SK-N-SH (cell line): Measurements from ENCODE around the gene MPZL1. TPM values are rescaled to one million over a fixed set of nuclear protein-coding genes. Genes with fewer than 3 reads are reported as not detected.

Experiments
- CTCF ChIA-PET: fragments of 300-600, 350-600 bp; formaldehyde crosslinking; extraction: SDS; loops from one replicate; lab custom pipeline; 2021; lab: Yijun Ruan, JAX
- POLR2A ChIA-PET: fragments of 350-600 bp; sonication (Branson Sonifier 250); formaldehyde crosslinking; extraction: SDS; loops from one replicate; lab custom pipeline; 2020; ENCODE audit warnings: antibody characterized with exemption, inconsistent platforms; lab: Yijun Ruan, JAX
- DNase-seq: peaks from one replicate; pipeline ENCODE4 v3.0.0; 2012
- H2AFZ ChIP-seq: fragments of 200-600 bp; sonication (generic); 2 replicates; pipeline ENCODE4 v1.8.1; 2016; ENCODE audit warnings: antibody characterized with exemption, mild to moderate bottlenecking, low read depth
- H3F3A ChIP-seq: fragments of 200-600 bp; sonication (generic); replicated peaks from 2 replicates; pipeline ENCODE3; 2016; ENCODE audit warnings: antibody characterized with exemption, mild to moderate bottlenecking; ENCODE audit not compliant: insufficient read depth
- H3K27ac ChIP-seq, 2 experiments: fragments of 200-500 bp in 1 of 2; fragments of 200-600 bp in 1 of 2; sonication (Bioruptor generic) in 1 of 2; sonication (generic), shearing (Covaris generic) in 1 of 2; 2 replicates each; pipeline versions ENCODE4 v1.5.1 to v1.6.1; 2014 to 2016; ENCODE audit warnings: low read depth in 2 of 2, inconsistent platforms in 1 of 2, low read length in 1 of 2, mild to moderate bottlenecking in 1 of 2, mixed read lengths in 1 of 2
- H3K27me3 ChIP-seq: fragments of 200-600 bp; sonication (generic), shearing (Covaris generic); 2 replicates; pipeline ENCODE4 v1.6.1; 2016; ENCODE audit warnings: mixed run types; ENCODE audit not compliant: insufficient read depth
- H3K36me3 ChIP-seq, 2 experiments: fragments of 200-500 bp in 1 of 2; fragments of 200-600 bp in 1 of 2; sonication (Bioruptor generic) in 1 of 2; sonication (generic) in 1 of 2; replicated peaks in 1 of 2; 2 replicates each; pipeline versions ENCODE3 to v1.5.1; 2014 to 2016; ENCODE audit warnings: low read length in 1 of 2, mild to moderate bottlenecking in 1 of 2; ENCODE audit not compliant: insufficient read depth in 2 of 2, control insufficient read depth in 1 of 2
- H3K4me1 ChIP-seq, 2 experiments: fragments of 200-500 bp in 1 of 2; fragments of 200-600 bp in 1 of 2; sonication (Bioruptor generic) in 1 of 2; sonication (generic), shearing (Covaris generic) in 1 of 2; 2 replicates each; pipeline versions ENCODE4 v1.5.1 to v1.6.1; 2014 to 2016; ENCODE audit warnings: low read depth in 1 of 2, low read length in 1 of 2, mixed run types in 1 of 2; ENCODE audit not compliant: insufficient read depth in 2 of 2, control insufficient read depth in 1 of 2
- H3K4me2 ChIP-seq: fragments of 200-600 bp; sonication (generic), shearing (Covaris generic); 2 replicates; pipeline ENCODE4 v1.6.1; 2017; ENCODE audit warnings: mixed run types
- H3K4me3 ChIP-seq, 2 experiments: fragments of 200-500 bp in 1 of 2; fragments of 200-600 bp in 1 of 2; sonication (Bioruptor generic) in 1 of 2; sonication (generic), shearing (Covaris generic) in 1 of 2; 2 replicates each; pipeline versions ENCODE4 v1.5.1 to v1.8.1; 2014 to 2016; ENCODE audit warnings: low read depth in 2 of 2, inconsistent platforms in 1 of 2, low read length in 1 of 2, mild to moderate bottlenecking in 1 of 2, mixed read lengths in 1 of 2, moderate library complexity in 1 of 2
- H3K79me2 ChIP-seq: fragments of 200-600 bp; sonication (generic); 2 replicates; pipeline ENCODE4 v1.8.1; 2017; ENCODE audit warnings: mild to moderate bottlenecking; ENCODE audit not compliant: insufficient read depth
- H3K9ac ChIP-seq: fragments of 200-600 bp; sonication (generic); 2 replicates; pipeline ENCODE4 v1.6.1; 2017; ENCODE audit warnings: mixed run types
- H3K9me2 ChIP-seq: fragments of 200-600 bp; sonication (generic); 2 replicates; pipeline ENCODE4 v1.6.1; 2017; ENCODE audit warnings: mixed run types
- H3K9me3 ChIP-seq: fragments of 200-600 bp; sonication (generic); 2 replicates; pipeline ENCODE4 v1.6.1; 2017; ENCODE audit warnings: mixed run types, mild to moderate bottlenecking, moderate library complexity
- H4K20me1 ChIP-seq: fragments of 200-600 bp; sonication (generic); 2 replicates; pipeline ENCODE4 v1.6.1; 2017; ENCODE audit warnings: mild to moderate bottlenecking, mixed run types; ENCODE audit not compliant: insufficient read depth
- CHD2 ChIP-seq: fragments of 150-350 bp; IDR thresholded peaks from 2 replicates; pipeline ENCODE4 v1.6.1; 2018; ENCODE audit warnings: low read length; ENCODE audit not compliant: partially characterized antibody
- EZH2phosphoT487 ChIP-seq: fragments of 200-600 bp; sonication (generic); IDR thresholded peaks from 2 replicates; pipeline ENCODE4 v1.6.1; 2017; ENCODE audit warnings: low read depth, mixed run types, mild to moderate bottlenecking, antibody characterized with exemption, moderate library complexity, borderline replicate concordance
- FOSL2 ChIP-seq: IDR thresholded peaks from 2 replicates; pipeline ENCODE4 v1.4.0; 2012; ENCODE audit warnings: low read depth, mild to moderate bottlenecking, moderate library complexity, borderline replicate concordance
- GABPA ChIP-seq: IDR thresholded peaks from 2 replicates; pipeline ENCODE4 v1.4.0; 2012; ENCODE audit warnings: low read depth, mild to moderate bottlenecking
- IRF3 ChIP-seq: fragments of 150-350 bp; IDR thresholded peaks from 2 replicates; pipeline ENCODE4 v1.6.1; 2016; ENCODE audit warnings: mild to moderate bottlenecking, low read depth, low read length
- MAX ChIP-seq: IDR thresholded peaks from 2 replicates; pipeline ENCODE4 v1.4.0; 2012; ENCODE audit warnings: low read depth
- MXI1 ChIP-seq: IDR thresholded peaks from 2 replicates; pipeline ENCODE4 v1.6.1; 2012; ENCODE audit warnings: mild to moderate bottlenecking, low read depth, low read length, improper control_type of control experiment
- NFIC ChIP-seq: IDR thresholded peaks from 2 replicates; pipeline ENCODE4 v1.4.0; 2012; ENCODE audit warnings: borderline replicate concordance
- POLR2AphosphoS5 ChIP-seq: IDR thresholded peaks from 2 replicates; pipeline ENCODE4 v1.6.1; 2012; ENCODE audit warnings: low read depth, low read length
- RCOR1 ChIP-seq: fragments of 150-350 bp; IDR thresholded peaks from 2 replicates; pipeline ENCODE4 v1.6.1; 2017; ENCODE audit warnings: antibody characterized with exemption, low read length
- RFX5 ChIP-seq: IDR thresholded peaks from 2 replicates; pipeline ENCODE4 v1.6.1; 2012; ENCODE audit warnings: mild to moderate bottlenecking, improper control_type of control experiment, low read length
- SIN3A ChIP-seq: IDR thresholded peaks from 2 replicates; pipeline ENCODE4 v1.6.1; 2012; ENCODE audit warnings: low read depth, mild to moderate bottlenecking, low read length, moderate library complexity, borderline replicate concordance
- TAF1 ChIP-seq: IDR thresholded peaks from 2 replicates; pipeline ENCODE4 v1.6.1; 2012; ENCODE audit warnings: low read depth, mild to moderate bottlenecking, low read length, moderate library complexity, borderline replicate concordance
- TCF12 ChIP-seq: IDR thresholded peaks from 2 replicates; pipeline ENCODE4 v1.4.0; 2012
- TEAD4 ChIP-seq: IDR thresholded peaks from 2 replicates; pipeline ENCODE4 v1.4.0; 2012; ENCODE audit warnings: mild to moderate bottlenecking, borderline replicate concordance; ENCODE audit not compliant: insufficient read depth
- USF2 ChIP-seq: fragments of 150-350 bp; IDR thresholded peaks from 2 replicates; pipeline ENCODE4 v1.6.1; 2017; ENCODE audit warnings: antibody characterized with exemption, low read length, low read depth, borderline replicate concordance
- YY1 ChIP-seq: IDR thresholded peaks from 2 replicates; pipeline ENCODE4 v1.4.0; 2012; ENCODE audit warnings: low read depth, mild to moderate bottlenecking
- ZBTB33 ChIP-seq: IDR thresholded peaks from 2 replicates; pipeline ENCODE4 v1.4.0; 2012; ENCODE audit warnings: low read depth, borderline replicate concordance
- WGBS: methylation state at CpG from one replicate; pipeline ENCODE4 v1.1.6; 2017; ENCODE audit warnings: low lambda C conversion rate; 5-methylcytosine and 5-hydroxymethylcytosine counted together
- polyA plus RNA-seq, 3 experiments: library from polyadenylated mRNA; depleted of rRNA; stranded (reverse); fragments of >200 nt; gene quantifications; 2 replicates each; pipeline ENCODE4 v1.2.3, GENCODE V29; 2012
- TF ChIP-seq, protein P1 (sequence below): fragments of 200-600 bp; sonication (generic); IDR thresholded peaks from 2 replicates; pipeline ENCODE4 v1.6.1; 2017; ENCODE audit warnings: antibody characterized with exemption, mild to moderate bottlenecking, moderate library complexity

The MPZL1 gene
- polyA plus RNA-seq, 1 of the 3 experiments (the other 2 are of a cell fraction): 27.3 TPM

- POLR2A ChIA-PET: interaction anchor here (0.5 kb wide), 1 partner anchor 22 kb away, joined by 3 read pairs; no protein-coding TSS in a partner anchor
- Histone ChIP-seq H3K36me3 (peaks cover 56 to 57% of the 10 kb centered on the region in 2 experiments), H3K9ac (no peak overlapping the region)
These were observed 52.9 kb downstream of the MPZL1 start for GRCh38 chr1:167774710-167775109.

DNA sequence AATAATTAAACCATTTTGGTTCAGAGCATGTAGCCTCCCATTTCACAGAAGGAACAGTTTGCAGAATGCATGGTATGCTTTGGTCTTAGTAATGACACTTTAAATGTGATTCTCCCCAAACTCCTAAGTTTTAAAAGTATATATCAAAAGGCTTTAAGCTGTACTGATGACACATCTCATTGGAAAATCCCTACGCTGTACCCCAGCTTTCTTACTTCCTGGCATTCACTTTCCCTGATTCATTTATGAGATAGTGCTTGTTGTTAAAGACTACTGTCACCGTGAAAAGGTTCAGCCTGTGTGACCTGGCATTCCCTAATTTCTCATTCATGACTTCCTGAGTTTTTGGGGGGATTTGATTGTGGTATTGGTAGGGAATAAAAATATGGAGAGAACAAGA, 53.4 kb downstream of the MPZL1 start:
- H3K4me3 ChIP-seq: no peak overlapping the region
- no peaks in the 10 kb centered on the region for H3K79me2 ChIP-seq
- no peak overlapping the region for H2AFZ ChIP-seq
- H3K9me2 ChIP-seq: no peaks in the 10 kb centered on the region
- H3F3A ChIP-seq: peaks cover 3% of the 10 kb centered on the region
- ChIA-PET CTCF (interaction anchor here (1.6 kb wide), 1 partner anchor 16 kb away, joined by 3 read pairs; no protein-coding TSS in a partner anchor), POLR2A (no interaction called here)
- H3K9me3 ChIP-seq: no peaks in the 10 kb centered on the region
- H3K9ac ChIP-seq: no peak overlapping the region
- no peak for DNase-seq
- no peak overlapping the region for H3K27ac ChIP-seq
- WGBS: 40% methylated on average over 2 of the region's 2 CpGs
- no peaks in the 10 kb centered on the region for H3K27me3 ChIP-seq
- H3K4me1 ChIP-seq: peaks cover 0 to 21% of the 10 kb centered on the region in 2 experiments; a peak in 1 of 4 replicates
- H3K36me3 ChIP-seq: peaks cover 57 to 61% of the 10 kb centered on the region in 2 experiments
- H4K20me1 ChIP-seq: no peaks in the 10 kb centered on the region
- H3K4me2 ChIP-seq: no peak overlapping the region
- TF ChIP-seq USF2 (no peak), SIN3A (no peak), ZBTB33 (no peak), MXI1 (no peak), GABPA (no peak), RFX5 (no peak), TAF1 (no peak), TEAD4 (no peak), EZH2phosphoT487 (no peak), MAX (no peak), RCOR1 (no peak), NFIC (no peak), POLR2AphosphoS5 (no peak), YY1 (no peak), CHD2 (no peak)

More at GRCh38 chr1:167774710-167775109, 52.9 kb downstream of the MPZL1 start:
- CTCF ChIA-PET: no interaction called here
- Histone ChIP-seq H2AFZ (no peak overlapping the region), H3K9me3 (no peaks in the 10 kb centered on the region), H3K27me3 (no peaks in the 10 kb centered on the region), H3K27ac (no peak overlapping the region), H3K9me2 (no peaks in the 10 kb centered on the region), H3K4me1 (peaks cover 0 to 21% of the 10 kb centered on the region in 2 experiments; a peak in 1 of 4 replicates), H3K79me2 (0 out of 2 replicates have a peak, but pooled peaks cover 3% of the 10 kb centered on the region), H3K4me3 (no peak overlapping the region), H3K4me2 (no peak overlapping the region), H4K20me1 (no peaks in the 10 kb centered on the region), H3F3A (peaks cover 3% of the 10 kb centered on the region)
- TF ChIP-seq TCF12: no peak
- TF ChIP-seq IRF3: no peak
- no peak for TF ChIP-seq TAF1
- peak; percentile 13; the same call in 1 of the 2 replicates for TF ChIP-seq FOSL2
- TF ChIP-seq, protein P1, sequence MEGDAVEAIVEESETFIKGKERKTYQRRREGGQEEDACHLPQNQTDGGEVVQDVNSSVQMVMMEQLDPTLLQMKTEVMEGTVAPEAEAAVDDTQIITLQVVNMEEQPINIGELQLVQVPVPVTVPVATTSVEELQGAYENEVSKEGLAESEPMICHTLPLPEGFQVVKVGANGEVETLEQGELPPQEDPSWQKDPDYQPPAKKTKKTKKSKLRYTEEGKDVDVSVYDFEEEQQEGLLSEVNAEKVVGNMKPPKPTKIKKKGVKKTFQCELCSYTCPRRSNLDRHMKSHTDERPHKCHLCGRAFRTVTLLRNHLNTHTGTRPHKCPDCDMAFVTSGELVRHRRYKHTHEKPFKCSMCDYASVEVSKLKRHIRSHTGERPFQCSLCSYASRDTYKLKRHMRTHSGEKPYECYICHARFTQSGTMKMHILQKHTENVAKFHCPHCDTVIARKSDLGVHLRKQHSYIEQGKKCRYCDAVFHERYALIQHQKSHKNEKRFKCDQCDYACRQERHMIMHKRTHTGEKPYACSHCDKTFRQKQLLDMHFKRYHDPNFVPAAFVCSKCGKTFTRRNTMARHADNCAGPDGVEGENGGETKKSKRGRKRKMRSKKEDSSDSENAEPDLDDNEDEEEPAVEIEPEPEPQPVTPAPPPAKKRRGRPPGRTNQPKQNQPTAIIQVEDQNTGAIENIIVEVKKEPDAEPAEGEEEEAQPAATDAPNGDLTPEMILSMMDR: no peak
- TF ChIP-seq SIN3A: no peak
- no peak for DNase-seq
